Spleen (tissue), 7 donors: ENCODE data around the gene SEMA5A.

ENCODE experiments used
- CTCF ChIP-seq, 11 experiments: fragments of 200-600 bp in 7 of 11; fragments of 450-650 bp in 4 of 11; sonication (generic) in 4 of 11; IDR thresholded peaks in 8 of 11; conservative IDR thresholded peaks in 3 of 11; 1 replicate in 7 of 11; 2 replicates in 4 of 11; pipeline versions ENCODE4 v1.4.0 to v1.8.0; 2016 to 2021; ENCODE audit warnings: antibody characterized with exemption in 11 of 11, inconsistent platforms in 4 of 11, mild to moderate bottlenecking in 1 of 11
- POLR2AphosphoS5 ChIP-seq, 3 donors: sonication (generic); formaldehyde crosslinking; IDR thresholded peaks; one replicate each; pipeline ENCODE4 v1.5.1; 2017; ENCODE audit warnings: antibody characterized with exemption in 3 of 3
- donor health status: DM: no; HTN: no; CAD: no; lungs with moderate emphysema.
- donor health status: DM: no; HTN: no; CAD: no.
- donor health status: DM: no; HTN: no; CAD: no.

- TF ChIP-seq CTCF (IDR thresholded peaks at IDR 0.05 in 8 of 11, conservative IDR thresholded peaks at IDR 0.05 in 3 of 11), result no peak
- no peak for TF ChIP-seq POLR2AphosphoS5 (IDR thresholded peaks at IDR 0.05)
Observed at GRCh38 chr5:9128136-9128535, 417.7 kb downstream of the SEMA5A start.
